K562 (cell line): ENCODE measurements around the gene CREB5. TPM values are rescaled to one million over a fixed set of nuclear protein-coding genes. Genes with fewer than 3 reads are reported as not detected.

Source experiments
- ATAC-seq: fragments of 200-7000 bp; cut with Tn5 transposase; 3 replicates; pipeline ENCODE4 v1.9.1; 2020; ENCODE audit warnings: moderate library complexity
- BruUV-seq: library from RNA; stranded (reverse); fragments of 400-500 nt; replicated peaks from 2 replicates; lab custom pipeline; 2021; lab: Mats Ljungman, UMichigan
- CTCF ChIA-PET: fragments of 300-600 bp; formaldehyde crosslinking; extraction: SDS; loops from one replicate; lab custom pipeline; 2021; ENCODE audit warnings: low intra/inter-chr PET ratio; lab: Yijun Ruan, JAX
- POLR2A ChIA-PET: fragments of 300-600, 350-650 bp; sonication (Branson Sonifier 250); formaldehyde crosslinking; extraction: SDS; loops from one replicate; lab custom pipeline; 2021; ENCODE audit warnings: antibody characterized with exemption, inconsistent platforms; lab: Yijun Ruan, JAX
- DNase-seq, 4 experiments: peaks; one replicate each; pipeline versions ENCODE4 v3.0.0 to v3.0.0-alpha.2; 2011 to 2018; ENCODE audit warnings: low spot score in 3 of 4, mixed read lengths in 3 of 4; ENCODE audit errors: extremely low read depth in 1 of 4
- FAIRE-seq: peaks from 2 replicates; lab custom pipeline; 2011; peaks lifted over from hg19 to GRCh38; lab: Jason Lieb, UNC
- H2AFZ ChIP-seq: 2 replicates; pipeline ENCODE4 v1.6.0; 2011; ENCODE audit warnings: low read depth, low read length, control low read depth, inconsistent platforms
- H3K27ac ChIP-seq: fragments of 200-600 bp; 3 replicates; pipeline ENCODE4 v1.8.0; 2011; ENCODE audit warnings: low read depth, mild to moderate bottlenecking, control low read depth, inconsistent platforms, low read length, moderate library complexity, mixed read lengths; ENCODE audit errors: extremely low read depth
- H3K27me3 ChIP-seq, 2 experiments: fragments of 300-600 bp in 1 of 2; 2 replicates in 1 of 2; 3 replicates in 1 of 2; pipeline versions ENCODE4 v1.6.0 to v1.8.0; 2011; ENCODE audit warnings: inconsistent platforms in 2 of 2, low read length in 2 of 2, mild to moderate bottlenecking in 1 of 2, mixed read lengths in 1 of 2, moderate library complexity in 1 of 2; ENCODE audit not compliant: control insufficient read depth in 2 of 2, insufficient read depth in 2 of 2
- H3K36me3 ChIP-seq: fragments of 300-600 bp; 3 replicates; pipeline ENCODE4 v1.8.0; 2011; ENCODE audit warnings: mild to moderate bottlenecking, low read length, inconsistent platforms; ENCODE audit not compliant: control insufficient read depth, insufficient read depth
- H3K4me1 ChIP-seq, 2 experiments: fragments of 200-600 bp in 1 of 2; replicated peaks in 1 of 2; 2 replicates in 1 of 2; 3 replicates in 1 of 2; pipeline versions ENCODE4 v1.5.1 to v1.8.0; 2011; ENCODE audit warnings: inconsistent platforms in 2 of 2, low read length in 2 of 2, mild to moderate bottlenecking in 1 of 2, mixed read lengths in 1 of 2, moderate library complexity in 1 of 2; ENCODE audit not compliant: control insufficient read depth in 2 of 2, insufficient read depth in 2 of 2
- H3K4me2 ChIP-seq: 2 replicates; pipeline ENCODE4 v1.6.1; 2011; ENCODE audit warnings: low read length, control low read depth, inconsistent platforms, mixed read lengths; ENCODE audit not compliant: insufficient read depth
- H3K4me3 ChIP-seq: fragments of 200-600 bp; sonication (generic), shearing (Covaris generic); 2 replicates; pipeline ENCODE4 v1.5.1; 2016; ENCODE audit warnings: control low read depth, inconsistent platforms
- H3K79me2 ChIP-seq: fragments of 200-600 bp; 3 replicates; pipeline ENCODE4 v1.8.0; 2011; ENCODE audit warnings: low read length, inconsistent platforms; ENCODE audit not compliant: control insufficient read depth, insufficient read depth
- H3K9ac ChIP-seq, 2 experiments: 2 replicates each; pipeline versions ENCODE4 v1.6.0 to v1.6.1; 2011; ENCODE audit warnings: low read depth in 2 of 2, low read length in 2 of 2, control low read depth in 1 of 2, inconsistent platforms in 1 of 2, mild to moderate bottlenecking in 1 of 2, mixed read lengths in 1 of 2; ENCODE audit not compliant: insufficient read depth in 1 of 2
- H3K9me1 ChIP-seq: one replicate; pipeline ENCODE4 v1.6.0; 2011; ENCODE audit warnings: inconsistent platforms, mild to moderate bottlenecking, low read length, moderate library complexity; ENCODE audit not compliant: control insufficient read depth, insufficient read depth
- H3K9me3 ChIP-seq: replicated peaks from 2 replicates; pipeline ENCODE4 v1.5.1; 2011; ENCODE audit warnings: low read depth, low read length, inconsistent platforms; ENCODE audit not compliant: control insufficient read depth, insufficient read depth
- H4K20me1 ChIP-seq: replicated peaks from 2 replicates; pipeline ENCODE4 v1.6.1; 2011; ENCODE audit warnings: low read length, inconsistent platforms, mixed read lengths; ENCODE audit not compliant: control insufficient read depth, insufficient read depth
- HDAC3 ChIP-seq: fragments of 450-650 bp; IDR thresholded peaks from 2 replicates; pipeline ENCODE4 v1.6.1; 2018; ENCODE audit warnings: borderline replicate concordance, mild to moderate bottlenecking, moderate library complexity; ENCODE audit not compliant: partially characterized antibody
- KAT8 ChIP-seq: fragments of 450-650 bp; IDR thresholded peaks from 2 replicates; pipeline ENCODE4 v1.6.1; 2016; ENCODE audit warnings: low read depth, mild to moderate bottlenecking
- WGBS: fragments of 100-300 bp; shearing (Covaris generic); methylation state at CpG from one replicate; pipeline ENCODE4 v1.1.6; 2016; ENCODE audit warnings: low coverage, mixed read lengths; ENCODE audit not compliant: insufficient coverage; ENCODE audit errors: missing lambda C conversion rate; 5-methylcytosine and 5-hydroxymethylcytosine counted together
- in situ Hi-C: fragments of 300-500 bp; cut with MboI; formaldehyde crosslinking; loops from 4 replicates; pipeline ENCODE4 v1.15.0; 2018; ENCODE audit warnings: inconsistent platforms, mixed read lengths
- intact Hi-C: fragments of 100-400 bp; cut with micrococcal nuclease; formaldehyde crosslinking; loops from 2 replicates; pipeline ENCODE4 v1.14.2; 2022
- polyA plus RNA-seq, 8 experiments: library from polyadenylated mRNA; depleted of rRNA in 4 of 8; stranded (reverse) in 5 of 8; unstranded in 3 of 8; fragments of >200 nt; fragmentation: Nextera tagmentation in 2 of 8; fragmentation: Illumina TruSeq in 1 of 8; extraction: Ambion mirVana in 2 of 8; extraction: Trizol in 1 of 8; gene quantifications; 2 replicates each; pipeline versions ENCODE4 v1.2.1 to v1.2.3, GENCODE V29; 2011 to 2014; ENCODE audit warnings: inconsistent platforms in 1 of 8, missing spikeins in 1 of 8
- total RNA-seq, 7 experiments: library from RNA; depleted of rRNA in 6 of 7; stranded (reverse); fragments of >200 nt in 6 of 7; fragmentation: Illumina TruSeq in 2 of 7; extraction: Trizol in 2 of 7; gene quantifications; 2 replicates each; pipeline versions ENCODE4 v1.2.1 to v1.2.3, GENCODE V29; 2011 to 2021; ENCODE audit warnings: low replicate concordance in 1 of 7
- TF ChIP-seq, protein P1 (sequence below): fragments of 250-450 bp; sonication (Bioruptor Pico); IDR thresholded peaks from 2 replicates; pipeline ENCODE4 v1.5.0; 2021

Gene CREB5
- total and polyA plus RNA-seq, 9 of the 15 experiments (the other 6 are each of a cell fraction or from before 2014, with no cell fraction given) = 0.33 to 6.4 (median 1.8) TPM

DNA sequence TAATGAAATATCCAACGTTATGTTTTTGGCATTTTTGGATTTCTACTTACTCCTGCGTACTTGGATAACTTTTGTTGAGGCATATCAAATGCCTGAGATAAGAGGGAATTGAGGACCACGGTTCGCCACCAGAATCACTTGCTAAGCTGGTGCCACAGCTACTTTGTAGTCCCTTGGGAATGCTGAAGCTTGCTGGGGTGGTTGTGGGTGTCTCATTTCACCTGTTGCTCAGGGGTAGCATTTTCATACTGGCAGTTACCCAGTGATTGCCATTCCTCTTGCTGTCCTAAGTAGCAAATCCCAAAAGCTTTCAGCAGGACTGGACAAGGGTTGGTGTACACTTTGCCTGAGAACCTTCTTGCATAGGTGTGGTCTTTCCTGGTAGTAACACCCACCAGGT, 75.2 kb downstream of the CREB5 start (continued):
- TF ChIP-seq, protein P1, sequence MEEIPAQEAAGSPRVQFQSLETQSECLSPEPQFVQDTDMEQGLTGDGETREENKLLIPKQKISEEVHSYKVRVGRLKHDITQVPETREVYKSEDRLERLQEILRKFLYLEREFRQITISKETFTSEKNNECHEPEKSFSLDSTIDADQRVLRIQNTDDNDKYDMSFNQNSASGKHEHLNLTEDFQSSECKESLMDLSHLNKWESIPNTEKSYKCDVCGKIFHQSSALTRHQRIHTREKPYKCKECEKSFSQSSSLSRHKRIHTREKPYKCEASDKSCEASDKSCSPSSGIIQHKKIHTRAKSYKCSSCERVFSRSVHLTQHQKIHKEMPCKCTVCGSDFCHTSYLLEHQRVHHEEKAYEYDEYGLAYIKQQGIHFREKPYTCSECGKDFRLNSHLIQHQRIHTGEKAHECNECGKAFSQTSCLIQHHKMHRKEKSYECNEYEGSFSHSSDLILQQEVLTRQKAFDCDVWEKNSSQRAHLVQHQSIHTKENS = no peak

DNA sequence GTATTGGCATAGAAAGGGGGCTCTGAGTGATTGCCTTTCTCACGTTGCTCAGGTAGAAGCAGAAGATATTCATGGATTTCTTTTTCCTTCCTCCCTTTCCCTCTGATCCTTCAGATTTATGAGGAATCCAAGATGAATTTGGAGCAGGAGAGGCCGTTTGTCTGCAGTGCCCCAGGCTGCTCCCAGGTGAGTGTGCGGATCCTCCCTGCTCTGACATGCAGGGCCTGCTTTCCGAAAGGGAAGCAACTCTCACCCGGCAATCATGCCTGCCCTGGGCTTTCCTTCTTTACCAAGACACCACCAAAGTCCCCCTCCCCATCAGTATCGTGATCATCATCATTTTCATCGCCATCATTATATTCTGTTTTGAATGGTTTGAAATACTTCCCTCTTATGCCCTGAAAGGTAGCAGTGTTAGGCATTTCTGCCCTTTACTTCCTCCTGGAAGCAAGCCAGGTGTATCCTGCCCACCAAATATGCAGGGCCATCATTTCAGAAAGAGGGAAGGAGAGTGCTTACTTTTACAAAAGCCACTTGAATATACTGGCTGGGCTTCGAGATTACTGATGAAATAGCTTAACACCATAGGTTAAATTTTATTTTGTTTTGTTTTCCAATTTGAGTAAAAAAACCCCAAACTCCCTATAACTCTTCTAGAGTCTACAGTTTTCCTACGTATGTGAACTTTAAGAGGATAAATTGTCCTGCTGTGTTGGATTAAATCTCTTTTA, 75.9 kb downstream of the CREB5 start:
- Histone ChIP-seq H3K36me3 (no peaks in the 10 kb centered on the region), H4K20me1 (no peaks in the 10 kb centered on the region), H3K4me3 (no peak overlapping the region), H2AFZ (no peak overlapping the region), H3K27ac (no peak overlapping the region), H3K27me3 (0 out of 5 replicates have a peak, but pooled peaks cover 0 to 4% of the 10 kb centered on the region in 2 experiments), H3K4me2 (no peak overlapping the region), H3K9me1 (no peaks in the 10 kb centered on the region), H3K9ac (no peak overlapping the region), H3K79me2 (no peaks in the 10 kb centered on the region), H3K4me1 (no peaks in the 10 kb centered on the region), H3K9me3 (no peaks in the 10 kb centered on the region)
- CTCF ChIA-PET = no interaction called here
- intact Hi-C loops (no loop called here), in situ Hi-C loops (no loop called here)
- ATAC-seq = no peak
- POLR2A ChIA-PET = no interaction called here
- TF ChIP-seq HDAC3 = no peak
- TF ChIP-seq KAT8 = no peak
- DNase-seq = no peak
- no TSS peak for BruUV-seq
- 2% methylated on average over 9 of the region's 9 CpGs for WGBS
- no peak for FAIRE-seq
